ENCODE results near the gene C17orf58. TPM values are rescaled to one million over a fixed set of nuclear protein-coding genes. Genes with fewer than 3 reads are reported as not detected.

Gene C17orf58
- total and polyA plus RNA-seq, 2 donors (not counting 1 experiment from before 2014, with no cell fraction given), result 1.0 to 2.8 TPM

DNA sequence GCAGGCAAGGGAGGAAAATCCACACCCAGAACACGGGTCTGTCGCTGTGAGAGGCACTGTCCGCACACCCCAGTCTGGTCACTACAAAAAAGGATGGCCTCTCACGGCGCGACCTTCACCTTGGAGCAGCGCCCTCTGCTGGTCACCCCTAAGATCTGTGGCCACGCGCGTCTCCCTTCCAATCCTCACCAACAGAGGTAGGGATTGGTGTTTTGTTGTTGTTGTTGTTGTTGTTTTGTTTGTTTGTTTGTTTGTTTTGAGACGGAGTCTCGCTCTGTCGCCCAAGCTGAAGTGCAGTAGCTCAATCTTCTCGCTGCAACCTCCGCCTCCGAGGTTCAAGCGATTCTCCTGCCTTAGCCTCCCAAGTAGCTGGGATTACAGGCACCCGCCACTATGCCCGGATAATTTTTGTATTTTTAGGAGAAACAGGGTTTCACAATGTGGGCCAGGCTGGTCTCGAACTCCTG lies 15.0 kb upstream of the C17orf58 start:
- no peaks in the 10 kb centered on the region for H3K79me2 ChIP-seq (ENCODE audit: control insufficient read depth, insufficient read depth, low read length)
- intact Hi-C loops (cut with micrococcal nuclease), result no loop called here

DNA sequence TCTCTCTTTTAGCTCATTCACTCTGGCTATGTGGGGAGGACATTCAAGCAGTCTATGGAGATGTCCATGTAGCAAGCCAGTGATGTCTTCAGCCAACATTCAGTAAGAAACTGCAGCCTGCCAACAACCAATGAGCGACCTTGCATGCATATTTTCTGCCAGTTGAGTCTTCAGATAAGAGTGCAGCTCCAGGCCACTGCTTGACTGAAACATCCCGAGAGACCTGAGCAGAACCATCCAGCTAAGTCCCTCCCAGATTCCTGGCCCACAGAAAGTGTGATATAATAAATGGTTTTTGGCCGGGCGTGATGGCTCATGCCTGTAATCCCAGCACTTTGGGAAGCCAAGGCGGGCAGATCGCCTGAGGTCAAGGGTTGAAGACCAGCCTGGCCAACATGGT lies 10.5 kb upstream of the C17orf58 start:
- ATAC-seq (ENCODE audit: low read depth), result no peak
- CTCF ChIA-PET, result interaction anchor here (1.4 kb wide), 1 partner anchor 10 kb away, joined by 5 read pairs; no protein-coding TSS in a partner anchor
- intact Hi-C loops (cut with micrococcal nuclease), result no loop called here
- no peak overlapping the region for H3K4me2 ChIP-seq (replicated peaks; ENCODE audit: low read depth, low read length, poor library complexity, severe bottlenecking)
- TF ChIP-seq EZH2 (IDR thresholded peaks at IDR 0.05; ENCODE audit: borderline replicate concordance, insufficient read depth, low read depth, low read length, poor library complexity, severe bottlenecking), result no peak
- TF ChIP-seq, protein P1, sequence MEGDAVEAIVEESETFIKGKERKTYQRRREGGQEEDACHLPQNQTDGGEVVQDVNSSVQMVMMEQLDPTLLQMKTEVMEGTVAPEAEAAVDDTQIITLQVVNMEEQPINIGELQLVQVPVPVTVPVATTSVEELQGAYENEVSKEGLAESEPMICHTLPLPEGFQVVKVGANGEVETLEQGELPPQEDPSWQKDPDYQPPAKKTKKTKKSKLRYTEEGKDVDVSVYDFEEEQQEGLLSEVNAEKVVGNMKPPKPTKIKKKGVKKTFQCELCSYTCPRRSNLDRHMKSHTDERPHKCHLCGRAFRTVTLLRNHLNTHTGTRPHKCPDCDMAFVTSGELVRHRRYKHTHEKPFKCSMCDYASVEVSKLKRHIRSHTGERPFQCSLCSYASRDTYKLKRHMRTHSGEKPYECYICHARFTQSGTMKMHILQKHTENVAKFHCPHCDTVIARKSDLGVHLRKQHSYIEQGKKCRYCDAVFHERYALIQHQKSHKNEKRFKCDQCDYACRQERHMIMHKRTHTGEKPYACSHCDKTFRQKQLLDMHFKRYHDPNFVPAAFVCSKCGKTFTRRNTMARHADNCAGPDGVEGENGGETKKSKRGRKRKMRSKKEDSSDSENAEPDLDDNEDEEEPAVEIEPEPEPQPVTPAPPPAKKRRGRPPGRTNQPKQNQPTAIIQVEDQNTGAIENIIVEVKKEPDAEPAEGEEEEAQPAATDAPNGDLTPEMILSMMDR (IDR thresholded peaks at IDR 0.05), result no peak
- 95% methylated on average over 4 of the region's 6 CpGs for WGBS (ENCODE audit: insufficient coverage)
- H3K4me1 Mint-ChIP-seq, result peaks cover 3% of the 10 kb centered on the region
- H3K79me2 ChIP-seq (ENCODE audit: control insufficient read depth, insufficient read depth, low read length), result no peaks in the 10 kb centered on the region
- POLR2A ChIA-PET, result interaction anchor here (0.6 kb wide), 1 partner anchor 144 kb away, joined by 4 read pairs; no protein-coding TSS in a partner anchor
- no peaks in the 10 kb centered on the region for H3K36me3 ChIP-seq (replicated peaks in 1 of 2; ENCODE audit: control extremely low read depth in 1 of 2, control insufficient read depth in 1 of 2, extremely low read depth in 1 of 2, insufficient read depth in 2 of 2, low read length in 1 of 2)
- H3K4me1 ChIP-seq (ENCODE audit: control insufficient read depth in 2 of 2, insufficient read depth in 2 of 2, low read length in 2 of 2), result peaks cover 5% of the 10 kb centered on the region in 2 donors
- no peaks in the 10 kb centered on the region for H3K9me3 ChIP-seq (ENCODE audit: control extremely low read depth in 1 of 3, control insufficient read depth in 2 of 3, insufficient read depth in 1 of 3, low read length in 2 of 3)
- no peak overlapping the region for H3K9ac ChIP-seq (ENCODE audit: low read length)
- no peak for DNase-seq
- no peaks in the 10 kb centered on the region for H4K20me1 ChIP-seq (ENCODE audit: control insufficient read depth, insufficient read depth, low read length, poor library complexity, severe bottlenecking)
- no peaks in the 10 kb centered on the region for H3K9me3 Mint-ChIP-seq (ENCODE audit: insufficient read depth)
- H3K4me3 ChIP-seq (ENCODE audit: control extremely low read depth in 1 of 5, extremely low read depth in 1 of 5, insufficient read depth in 1 of 5, low read depth in 2 of 5, low read length in 4 of 5), result no peak overlapping the region
- H3K27ac Mint-ChIP-seq, result no peak overlapping the region
- no peak overlapping the region for H3K4me3 Mint-ChIP-seq
- no peaks in the 10 kb centered on the region for H3K27me3 Mint-ChIP-seq
- H3K27me3 ChIP-seq (replicated peaks in 1 of 4; ENCODE audit: control extremely low read depth in 1 of 4, control insufficient read depth in 3 of 4, insufficient read depth in 4 of 4, low read length in 3 of 4), result peaks cover 0 to 3% (median 0%) of the 10 kb centered on the region in 4 experiments
- H2AFZ ChIP-seq (ENCODE audit: insufficient read depth, low read depth, low read length, poor library complexity, severe bottlenecking), result no peak overlapping the region
- no peak overlapping the region for H3K27ac ChIP-seq (ENCODE audit: low read length in 2 of 2)

More for the DNA sequence above, 15.0 kb upstream of the C17orf58 start:
- Histone ChIP-seq H3K27ac (ENCODE audit: low read length in 2 of 2) (no peak overlapping the region), H2AFZ (ENCODE audit: insufficient read depth, low read depth, low read length, poor library complexity, severe bottlenecking) (peak overlapping the region; percentile 68), H4K20me1 (ENCODE audit: control insufficient read depth, insufficient read depth, low read length, poor library complexity, severe bottlenecking) (no peaks in the 10 kb centered on the region), H3K9me3 (ENCODE audit: control extremely low read depth in 1 of 3, control insufficient read depth in 2 of 3, insufficient read depth in 1 of 3, low read length in 2 of 3) (no peaks in the 10 kb centered on the region), H3K36me3 (replicated peaks in 1 of 2; ENCODE audit: control extremely low read depth in 1 of 2, control insufficient read depth in 1 of 2, extremely low read depth in 1 of 2, insufficient read depth in 2 of 2, low read length in 1 of 2) (no peaks in the 10 kb centered on the region), H3K27me3 (replicated peaks in 1 of 4; ENCODE audit: control extremely low read depth in 1 of 4, control insufficient read depth in 3 of 4, insufficient read depth in 4 of 4, low read length in 3 of 4) (peaks cover 0 to 3% (median 0%) of the 10 kb centered on the region in 4 experiments), H3K4me3 (ENCODE audit: control extremely low read depth in 1 of 5, extremely low read depth in 1 of 5, insufficient read depth in 1 of 5, low read depth in 2 of 5, low read length in 4 of 5) (peak overlapping the region in 3 of 5 experiments; percentile 20 to 39 (median 30)), H3K9ac (ENCODE audit: low read length) (no peak overlapping the region), H3K4me2 (replicated peaks; ENCODE audit: low read depth, low read length, poor library complexity, severe bottlenecking) (peak overlapping the region; percentile 67), H3K4me1 (ENCODE audit: control insufficient read depth in 2 of 2, insufficient read depth in 2 of 2, low read length in 2 of 2) (peaks cover 5% of the 10 kb centered on the region in 2 donors)
- ATAC-seq (ENCODE audit: low read depth), result no peak
- no peaks in the 10 kb centered on the region for H3K27me3 Mint-ChIP-seq
- POLR2A ChIA-PET, result no interaction called here
- peak; percentile 67 for DNase-seq
- peaks cover 3% of the 10 kb centered on the region for H3K4me1 Mint-ChIP-seq
- no peak overlapping the region for H3K27ac Mint-ChIP-seq
- H3K4me3 Mint-ChIP-seq, result peak overlapping the region; percentile 44
- WGBS (ENCODE audit: insufficient coverage), result 60% methylated on average over 13 of the region's 20 CpGs
- CTCF ChIA-PET, result interaction anchor here (1.1 to 3.5 kb wide), 3 partner anchors 8 to 26 kb away, joined by 3 to 16 read pairs (median 6); no protein-coding TSS in a partner anchor
- no peaks in the 10 kb centered on the region for H3K9me3 Mint-ChIP-seq (ENCODE audit: insufficient read depth)
- no peak for TF ChIP-seq EZH2 (IDR thresholded peaks at IDR 0.05; ENCODE audit: borderline replicate concordance, insufficient read depth, low read depth, low read length, poor library complexity, severe bottlenecking)
- TF ChIP-seq, protein P1 (IDR thresholded peaks at IDR 0.05), result peak; percentile 75

Measured in B cell (primary cell).